ENCODE data around the gene ALDH1A2.

DNA sequence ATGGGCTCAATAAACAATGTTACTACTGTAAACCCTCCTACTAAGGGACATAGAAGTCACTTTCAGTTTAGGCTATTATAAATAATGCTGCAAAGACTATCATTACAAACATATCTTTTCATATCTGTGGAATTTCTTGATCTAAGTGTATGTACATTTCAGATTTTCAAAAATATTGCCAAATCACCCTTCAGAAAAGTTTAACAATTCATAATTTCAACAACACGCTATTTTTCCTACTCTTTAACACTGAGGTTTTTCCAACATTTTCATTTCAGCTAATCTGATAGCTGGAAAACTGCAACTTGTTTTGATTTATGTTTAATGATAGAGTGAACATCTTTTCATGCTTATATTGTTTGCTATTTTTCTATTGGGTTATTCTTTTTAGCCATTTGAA is 69.0 kb downstream of the ALDH1A2 start:
- TF ChIP-seq, protein P1, sequence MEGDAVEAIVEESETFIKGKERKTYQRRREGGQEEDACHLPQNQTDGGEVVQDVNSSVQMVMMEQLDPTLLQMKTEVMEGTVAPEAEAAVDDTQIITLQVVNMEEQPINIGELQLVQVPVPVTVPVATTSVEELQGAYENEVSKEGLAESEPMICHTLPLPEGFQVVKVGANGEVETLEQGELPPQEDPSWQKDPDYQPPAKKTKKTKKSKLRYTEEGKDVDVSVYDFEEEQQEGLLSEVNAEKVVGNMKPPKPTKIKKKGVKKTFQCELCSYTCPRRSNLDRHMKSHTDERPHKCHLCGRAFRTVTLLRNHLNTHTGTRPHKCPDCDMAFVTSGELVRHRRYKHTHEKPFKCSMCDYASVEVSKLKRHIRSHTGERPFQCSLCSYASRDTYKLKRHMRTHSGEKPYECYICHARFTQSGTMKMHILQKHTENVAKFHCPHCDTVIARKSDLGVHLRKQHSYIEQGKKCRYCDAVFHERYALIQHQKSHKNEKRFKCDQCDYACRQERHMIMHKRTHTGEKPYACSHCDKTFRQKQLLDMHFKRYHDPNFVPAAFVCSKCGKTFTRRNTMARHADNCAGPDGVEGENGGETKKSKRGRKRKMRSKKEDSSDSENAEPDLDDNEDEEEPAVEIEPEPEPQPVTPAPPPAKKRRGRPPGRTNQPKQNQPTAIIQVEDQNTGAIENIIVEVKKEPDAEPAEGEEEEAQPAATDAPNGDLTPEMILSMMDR (conservative IDR thresholded peaks at IDR 0.05 in 1 of 2, IDR thresholded peaks at IDR 0.05 in 1 of 2; ENCODE audit: extremely low read depth in 1 of 2, insufficient read depth in 1 of 2, low read depth in 1 of 2, low read length in 2 of 2): no peak
- TF ChIP-seq EZH2 (IDR thresholded peaks at IDR 0.05; ENCODE audit: borderline replicate concordance, low read length): no peak

Data from mammary epithelial cell (primary cell).